ELR (cell line): Measurements from ENCODE around the gene DCTN5.
"Not testable (repeated sequence)": the region's sequence is repeated elsewhere in the genome, so short reads cannot be mapped to it uniquely, and the experiment has no call there.

ENCODE experiments used
- DNase-seq: peaks from one replicate; pipeline ENCODE4 v3.0.0-alpha.2; 2015; ENCODE audit warnings: low read depth

Gene DCTN5

DNA sequence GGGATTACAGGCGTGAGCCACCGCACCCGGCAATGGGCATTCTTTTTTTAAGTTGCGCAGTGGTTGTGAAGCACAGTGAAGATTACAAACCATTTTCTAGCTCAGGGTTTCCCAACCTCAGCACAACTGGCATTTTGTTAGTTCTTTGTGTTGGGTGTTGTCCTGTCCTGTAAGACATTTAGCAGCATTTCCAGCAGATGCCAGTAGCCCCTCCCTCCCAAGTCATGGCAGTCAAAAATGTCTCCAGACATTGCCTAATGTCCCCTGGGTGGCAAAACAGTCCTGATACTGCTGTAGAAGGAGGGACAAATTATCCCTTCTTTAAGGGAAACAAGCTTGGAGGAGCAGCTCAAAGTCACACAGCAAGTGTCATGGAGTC lies 53.0 kb downstream of the DCTN5 start:
- no peak for DNase-seq

DNA sequence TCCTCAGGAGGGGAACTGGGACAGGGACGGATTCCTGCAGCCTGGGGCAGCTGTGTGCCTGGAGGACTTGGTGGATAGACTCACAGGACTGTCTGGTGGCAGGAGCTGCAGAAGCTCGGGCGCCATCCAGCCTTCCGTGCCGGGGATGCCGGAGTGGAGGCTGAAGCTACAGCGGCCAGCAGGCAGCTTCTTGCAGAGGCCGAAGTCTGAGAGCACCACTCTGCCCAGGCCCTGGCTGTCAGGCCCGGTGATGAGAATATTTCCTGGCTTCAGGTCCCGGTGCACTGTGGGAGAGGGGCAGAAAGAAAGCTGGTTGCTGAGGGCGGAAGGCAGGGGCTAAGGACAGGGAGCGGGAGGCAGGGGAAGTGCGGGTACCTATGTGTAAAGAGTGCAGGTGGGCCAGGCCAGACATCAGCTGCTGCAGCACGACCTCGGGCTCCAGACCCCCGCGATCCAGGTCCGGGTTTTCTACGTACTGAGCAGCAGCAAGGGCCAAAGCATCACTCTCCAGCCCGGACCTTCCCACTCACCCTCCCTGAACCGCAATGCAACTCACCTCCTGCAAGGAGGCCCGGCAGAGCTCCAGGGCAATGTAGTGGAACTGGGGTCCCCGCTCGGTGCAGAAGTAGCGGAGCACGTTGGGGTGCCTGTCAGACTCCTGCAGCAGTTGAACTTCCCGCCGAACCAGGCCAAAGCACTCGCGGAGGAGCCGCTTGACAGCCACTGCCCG lies 53.5 kb downstream of the DCTN5 start:
- DNase-seq: no peak

DNA sequence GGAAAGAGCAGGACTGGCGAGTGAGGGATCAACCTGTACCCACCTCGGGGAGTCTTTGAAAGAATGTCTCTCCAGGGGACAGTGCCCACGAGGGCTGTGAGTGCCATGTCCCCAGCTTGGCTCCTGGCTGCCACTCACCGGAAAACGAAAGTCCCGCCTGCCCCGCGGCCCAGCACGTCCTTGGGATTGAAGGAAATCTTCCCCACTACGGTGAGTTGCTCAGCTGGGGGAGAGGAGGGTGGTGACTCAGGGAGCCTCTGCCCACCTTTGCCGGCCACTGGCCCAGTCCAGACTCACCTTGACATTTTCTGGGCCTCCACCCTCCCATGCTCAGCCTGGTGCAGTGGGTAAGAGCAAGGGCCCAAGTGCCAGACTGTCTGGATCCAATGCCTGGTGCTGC lies 54.5 kb downstream of the DCTN5 start:
- no peak for DNase-seq

- DNase-seq: no peak
Measured at GRCh38 chr16:23699100-23699499, 57.8 kb downstream of the DCTN5 start.

GRCh38 chr16:23700093-23700492 lies 58.8 kb downstream of the DCTN5 start:
- DNase-seq: no peak

- DNase-seq: no peak
Measured at GRCh38 chr16:23700509-23700908, 59.2 kb downstream of the DCTN5 start.

DNA sequence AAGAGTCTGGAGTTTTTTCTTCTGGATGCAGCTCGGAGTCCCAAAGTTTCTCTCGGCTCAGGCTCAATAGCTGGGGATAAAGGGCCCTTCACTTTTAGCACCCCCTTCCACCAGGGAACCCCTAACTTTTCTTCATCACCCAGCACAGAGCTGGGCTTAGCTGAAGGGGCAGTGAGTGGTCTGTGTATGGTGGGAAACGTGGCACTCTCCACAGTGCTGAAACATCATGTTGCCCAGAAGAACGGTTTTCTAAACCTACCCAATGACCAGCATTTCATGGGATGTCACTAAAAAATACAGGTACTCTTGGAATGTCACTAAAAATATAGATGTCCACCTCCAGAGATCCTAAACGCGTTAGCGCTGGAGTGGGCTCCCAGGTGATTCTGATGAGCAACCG lies 59.8 kb downstream of the DCTN5 start:
- no peak for DNase-seq

DNA sequence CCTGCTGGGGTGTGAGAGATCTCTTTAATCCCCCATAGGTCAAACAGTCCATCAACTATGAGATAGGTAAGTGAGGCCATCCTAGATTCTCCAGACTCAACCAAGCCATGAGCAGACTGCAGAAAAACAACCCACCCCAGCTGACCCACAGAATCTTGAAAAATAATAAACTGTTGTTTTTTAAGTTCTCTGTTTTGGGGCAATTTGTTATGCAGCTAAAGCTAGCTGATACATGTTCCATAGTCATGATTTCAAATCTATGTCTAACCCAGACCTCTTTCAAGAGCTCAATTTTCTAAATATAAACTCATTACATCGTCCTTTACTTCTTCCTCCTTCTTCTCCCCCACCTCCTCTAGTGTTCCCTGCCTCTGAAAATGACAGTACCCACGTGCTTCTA lies 61.7 kb downstream of the DCTN5 start:
- no peak for DNase-seq

GRCh38 chr16:23704772-23705516 lies 63.7 kb downstream of the DCTN5 start:
- DNase-seq: no peak

GRCh38 chr16:23705517-23705902 lies 64.2 kb downstream of the DCTN5 start:
- no peak for DNase-seq

DNA sequence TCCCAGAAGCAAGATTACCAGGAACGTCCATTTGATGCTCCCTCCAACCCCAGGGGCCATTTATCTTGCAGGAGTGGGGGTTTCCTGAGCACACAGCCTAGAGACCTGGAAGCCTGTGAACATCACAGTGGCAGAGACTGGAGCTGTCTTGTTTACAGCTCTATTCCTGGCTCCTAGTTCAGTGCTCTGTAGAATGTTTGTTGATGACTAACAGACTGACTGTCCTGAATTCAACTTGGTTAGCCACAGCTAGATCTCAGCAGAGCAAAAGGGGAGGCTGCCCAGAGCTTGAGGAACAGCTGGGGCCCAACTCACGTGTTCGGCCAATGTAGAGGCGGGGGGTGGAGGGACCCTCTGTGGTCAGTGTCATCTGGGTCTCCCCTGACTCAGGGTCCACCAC lies 65.2 kb downstream of the DCTN5 start:
- no peak for DNase-seq

DNA sequence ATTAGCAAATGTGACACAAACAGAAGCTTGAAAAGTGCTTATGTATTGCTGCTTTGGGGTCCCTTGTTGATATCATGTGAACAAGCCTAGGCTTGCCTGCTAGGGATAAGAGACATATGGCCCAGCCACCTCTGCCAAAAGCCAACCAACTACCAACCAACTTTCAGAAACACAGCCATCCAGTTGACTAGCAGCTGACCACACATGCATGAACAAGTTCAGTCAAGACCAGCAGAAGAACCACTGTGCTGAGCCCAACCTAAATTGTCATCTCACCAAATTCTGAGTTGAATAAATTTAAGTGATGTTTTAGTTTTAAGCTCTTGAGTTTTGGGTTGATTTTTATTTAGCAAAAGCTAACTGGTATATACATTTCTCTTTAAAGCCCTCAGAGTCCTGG lies 68.3 kb downstream of the DCTN5 start:
- no peak for DNase-seq

DNA sequence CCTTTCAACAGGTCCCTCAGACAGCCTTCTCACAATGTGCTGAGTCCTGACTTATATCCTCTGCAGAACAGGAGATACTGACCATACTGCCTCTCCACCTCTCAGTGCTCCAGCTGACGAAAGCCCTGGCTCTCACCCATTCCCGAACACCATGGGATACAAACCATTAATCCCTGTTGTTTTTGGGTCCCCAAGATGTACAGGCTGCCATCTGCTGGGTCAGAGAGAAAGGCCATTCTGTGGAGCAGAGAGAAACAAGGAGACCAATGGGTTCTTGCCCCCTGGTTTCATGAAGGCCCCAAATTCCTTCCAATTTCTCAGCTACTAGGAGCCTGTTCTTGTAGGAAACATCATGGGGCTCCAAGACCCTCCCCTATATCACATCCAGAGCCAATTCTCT lies 68.7 kb downstream of the DCTN5 start:
- DNase-seq: no peak

DNA sequence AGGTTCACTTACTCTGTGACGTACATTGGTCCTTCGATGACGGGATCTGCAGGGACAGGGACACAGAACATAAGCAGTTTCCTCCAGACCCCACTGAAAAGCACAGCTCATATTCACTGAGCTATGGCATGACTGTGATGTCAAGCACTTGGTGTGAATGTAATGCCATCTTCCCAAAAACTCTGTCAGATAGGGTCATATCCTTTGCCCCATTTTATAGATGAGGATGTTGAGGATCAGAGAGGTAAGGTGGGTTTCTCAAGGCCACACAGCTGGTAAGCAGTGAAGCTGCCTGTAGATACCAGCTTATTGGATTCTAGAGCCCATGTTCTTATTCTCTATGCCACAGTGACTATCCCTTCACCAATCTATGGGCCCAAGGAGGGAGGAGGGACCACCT lies 69.2 kb downstream of the DCTN5 start:
- no peak for DNase-seq

- DNase-seq: no peak
Measured at GRCh38 chr16:23711785-23712184, 70.5 kb downstream of the DCTN5 start.

DNA sequence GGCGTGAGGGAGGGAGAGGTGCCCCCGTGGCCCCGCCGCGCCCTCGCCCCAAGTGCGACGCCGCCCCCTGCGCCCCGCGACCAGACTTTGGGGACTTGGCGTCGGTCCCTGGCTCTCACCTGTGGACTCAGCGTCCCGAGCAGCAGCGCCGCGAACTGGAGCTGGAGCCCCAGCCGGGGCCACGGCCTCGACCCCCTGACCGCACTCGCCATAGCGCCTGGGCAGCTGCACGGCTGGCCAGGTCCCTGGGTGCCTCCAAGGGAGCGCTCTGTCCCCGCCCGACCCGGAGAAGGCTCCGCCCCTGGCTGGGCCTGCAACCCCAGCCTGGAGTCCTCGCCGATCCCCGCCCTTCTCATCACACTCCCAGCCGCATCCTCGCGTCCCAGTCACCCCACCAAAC lies 71.7 kb downstream of the DCTN5 start, which contains the start of gene ERN2:
Gene ERN2 (minus strand): TSS at position 247 of the 400 bp plus-strand sequence. CDS start 35 bp downstream, at position 212.
- no peak for DNase-seq

GRCh38 chr16:23716484-23716883 lies 75.2 kb downstream of the DCTN5 start:
- no peak for DNase-seq

GRCh38 chr16:23722613-23723240 lies 81.5 kb downstream of the DCTN5 start:
- not testable (repeated sequence) for DNase-seq

GRCh38 chr16:23724096-23724784 lies 83.0 kb downstream of the DCTN5 start:
- DNase-seq: no peak

- no peak for DNase-seq
Measured at GRCh38 chr16:23724785-23725131, 83.5 kb downstream of the DCTN5 start.

- DNase-seq: no peak
Measured at GRCh38 chr16:23726710-23727109, 85.4 kb downstream of the DCTN5 start.
